Left lobe of liver (tissue), 2 donors: ENCODE results near the gene LIN7C. TPM values are rescaled to one million over a fixed set of nuclear protein-coding genes. Genes with fewer than 3 reads are reported as not detected.

Experiments used
- ATAC-seq: fragments of 200-7000 bp; cut with Tn5 transposase; one replicate; pipeline ENCODE4 v1.9.1; 2020; ENCODE audit warnings: mild to moderate bottlenecking, moderate library complexity
- DNase-seq: peaks from one replicate; pipeline ENCODE4 v3.0.0-alpha.2; 2020; ENCODE audit warnings: low spot score
- total RNA-seq: library from RNA; stranded (reverse); gene quantifications from one replicate; pipeline ENCODE4 v1.2.1, GENCODE V29; 2021
- donor health status: DM: no; HTN: no; CAD: no; lungs with moderate emphysema.
- donor health status: DM: no; HTN: yes; CAD: no.

LIN7C gene
- total RNA-seq, 1 donor from 2014 or later, result 22.3 TPM

DNA sequence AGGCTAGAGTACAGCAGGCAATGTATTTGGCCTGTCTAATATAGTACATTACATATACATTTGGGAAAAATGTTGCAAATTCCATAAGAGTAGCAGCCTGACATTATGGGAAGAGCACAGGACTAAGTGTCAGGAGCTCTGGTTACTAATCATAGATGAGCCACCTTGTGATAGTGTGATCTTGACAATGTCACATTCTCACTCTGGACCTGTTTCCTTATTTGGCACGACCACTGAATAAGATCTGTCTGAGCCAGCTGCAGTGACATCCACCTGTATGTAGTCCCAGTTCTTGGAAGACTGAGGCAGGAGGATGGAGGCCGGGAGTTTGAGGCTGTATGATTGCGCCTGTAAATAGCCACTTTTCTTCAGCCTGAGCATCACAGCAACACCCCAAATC, 5.7 kb upstream of the LIN7C start:
- ATAC-seq (no peak), DNase-seq (no peak)

DNA sequence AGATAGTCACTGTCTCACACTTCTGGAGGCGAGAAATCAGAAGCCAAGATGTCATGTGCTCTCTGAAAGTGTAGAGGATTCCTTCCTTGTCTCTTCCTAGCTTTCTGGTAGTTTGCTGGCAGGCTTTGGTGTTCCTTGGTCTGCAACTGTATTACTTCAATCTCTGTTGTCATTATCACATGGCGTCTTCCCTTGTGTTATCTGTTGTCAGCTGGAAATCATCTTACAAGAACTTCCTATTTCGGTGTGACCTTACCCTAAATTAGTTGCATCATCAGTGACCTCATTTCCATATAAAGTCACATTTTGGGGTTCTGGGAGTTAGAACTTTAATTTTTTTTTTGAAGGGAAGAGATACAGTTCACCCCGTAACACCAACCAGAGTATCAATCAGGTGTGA, 3.3 kb upstream of the LIN7C start:
- DNase-seq (no peak), ATAC-seq (no peak)

DNA sequence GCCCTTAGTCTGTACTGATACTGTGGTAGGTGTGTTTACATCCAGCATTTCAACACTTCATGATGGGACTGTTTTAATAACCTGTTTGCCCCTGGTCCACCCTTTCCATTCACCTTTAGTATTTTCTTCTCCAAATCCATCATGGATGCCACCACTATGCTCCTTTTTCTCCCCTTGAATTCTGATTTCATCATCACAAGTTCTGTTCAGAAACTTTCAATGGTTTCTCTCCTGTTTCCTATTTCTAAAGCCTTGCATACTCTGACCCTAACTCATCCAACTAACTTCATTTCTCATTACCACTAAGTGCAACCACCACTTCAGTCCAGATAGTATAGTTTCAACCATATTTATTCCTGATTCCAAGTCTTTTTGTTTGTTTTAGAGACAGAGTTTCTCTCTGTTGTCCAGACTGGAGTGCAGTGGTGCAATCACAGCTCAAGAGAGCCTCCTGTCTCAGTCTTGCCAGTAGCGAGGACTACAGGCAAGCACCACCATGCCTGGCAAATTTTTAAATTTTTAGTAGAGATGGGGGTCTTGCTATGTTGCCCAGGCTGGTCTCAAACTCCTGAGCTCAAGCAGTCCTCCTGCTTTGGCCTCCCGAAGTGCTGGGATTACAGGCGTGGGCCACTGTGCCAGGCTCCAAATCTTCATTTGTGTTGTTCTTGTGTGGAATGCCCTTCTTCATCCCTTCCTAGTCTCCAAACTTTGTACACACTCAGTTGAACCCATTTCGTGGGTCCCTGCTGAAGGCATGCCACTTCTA, 1.2 kb upstream of the LIN7C start:
- ATAC-seq (no peak), DNase-seq (no peak)

- no peak for DNase-seq
- peak; percentile 17 for ATAC-seq
These were observed 788 bp downstream of the LIN7C start for GRCh38 chr11:27505781-27506180.

DNA sequence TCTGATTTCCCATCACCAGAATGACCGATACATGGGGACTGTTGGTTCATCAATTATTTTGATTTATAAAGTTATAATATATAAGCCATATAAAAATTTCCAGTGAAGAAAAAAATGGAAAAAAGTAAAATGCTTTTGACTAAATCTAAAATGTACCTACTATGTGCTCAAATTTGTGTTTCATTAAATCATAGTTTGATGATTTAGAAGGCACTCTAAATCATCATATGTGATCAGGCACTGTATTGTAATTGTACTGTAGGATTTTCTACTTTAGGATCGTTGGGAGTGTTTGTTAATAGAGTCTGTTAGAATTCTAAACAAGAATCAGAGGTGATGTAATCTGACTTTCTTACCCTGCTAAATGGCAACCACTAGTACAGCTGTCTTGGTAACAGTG, 2.4 kb downstream of the LIN7C start:
- ATAC-seq, result no peak
- no peak for DNase-seq

DNA sequence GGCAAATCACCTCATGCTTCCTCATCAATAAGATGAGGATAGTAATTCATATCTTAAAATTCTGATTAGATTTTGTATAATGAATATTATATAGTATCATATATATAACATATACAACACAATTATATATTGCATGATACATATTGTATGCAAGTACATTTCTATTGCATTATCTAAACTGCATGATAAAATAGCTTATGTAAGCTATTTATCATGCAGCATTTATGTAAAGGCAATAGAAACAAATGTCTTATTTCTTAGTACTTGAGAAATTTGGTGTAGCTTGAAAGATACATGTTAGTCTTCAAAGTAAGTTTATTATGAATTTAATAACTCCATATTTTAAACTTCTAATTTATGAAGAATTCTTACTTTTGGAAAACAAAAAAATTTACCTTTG, 5.5 kb downstream of the LIN7C start:
- ATAC-seq, result no peak
- DNase-seq, result no peak

- DNase-seq, result no peak
- ATAC-seq, result no peak
These were observed 8.7 kb downstream of the LIN7C start for GRCh38 chr11:27497911-27498310.

DNA sequence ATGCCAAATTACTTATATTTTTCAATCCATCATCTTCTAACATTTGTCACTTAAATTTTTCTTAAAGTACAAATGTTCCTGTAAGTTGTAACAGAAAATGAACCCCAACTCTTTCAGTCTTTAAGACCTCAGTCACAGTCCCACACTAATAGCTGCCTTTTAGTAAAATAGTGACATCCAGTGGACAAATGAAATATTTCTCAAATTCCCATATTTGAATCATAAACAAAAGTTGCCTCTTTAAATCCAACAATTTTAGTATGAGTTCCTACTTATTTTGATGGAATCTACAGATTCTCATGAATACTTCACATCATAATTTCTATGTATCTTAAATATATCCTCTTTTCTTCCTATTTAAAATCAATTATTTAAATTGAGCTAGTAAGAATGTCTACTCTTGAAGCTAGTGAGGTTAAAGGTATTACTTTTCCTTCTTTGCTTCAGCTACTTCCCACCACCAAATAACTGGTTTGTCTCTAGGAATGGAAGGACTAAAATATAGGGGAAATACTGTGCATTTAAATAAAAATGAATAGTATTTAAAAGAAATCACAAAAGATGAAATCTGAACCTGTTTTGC, 9.2 kb downstream of the LIN7C start:
- peak; percentile 75 for ATAC-seq
- no peak for DNase-seq

- DNase-seq (no peak), ATAC-seq (peak; percentile 29)
These were observed 10.1 kb downstream of the LIN7C start for GRCh38 chr11:27496461-27496860.

- no peak for DNase-seq
- ATAC-seq, result peak; percentile 62
These were observed 10.8 kb downstream of the LIN7C start for GRCh38 chr11:27495710-27496300.

GRCh38 chr11:27489092-27489491, 17.5 kb downstream of the LIN7C start:
- ATAC-seq (peak; percentile 82), DNase-seq (peak; percentile 57)

- ATAC-seq, result no peak
- no peak for DNase-seq
These were observed 18.9 kb downstream of the LIN7C start for GRCh38 chr11:27487706-27488105.

DNA sequence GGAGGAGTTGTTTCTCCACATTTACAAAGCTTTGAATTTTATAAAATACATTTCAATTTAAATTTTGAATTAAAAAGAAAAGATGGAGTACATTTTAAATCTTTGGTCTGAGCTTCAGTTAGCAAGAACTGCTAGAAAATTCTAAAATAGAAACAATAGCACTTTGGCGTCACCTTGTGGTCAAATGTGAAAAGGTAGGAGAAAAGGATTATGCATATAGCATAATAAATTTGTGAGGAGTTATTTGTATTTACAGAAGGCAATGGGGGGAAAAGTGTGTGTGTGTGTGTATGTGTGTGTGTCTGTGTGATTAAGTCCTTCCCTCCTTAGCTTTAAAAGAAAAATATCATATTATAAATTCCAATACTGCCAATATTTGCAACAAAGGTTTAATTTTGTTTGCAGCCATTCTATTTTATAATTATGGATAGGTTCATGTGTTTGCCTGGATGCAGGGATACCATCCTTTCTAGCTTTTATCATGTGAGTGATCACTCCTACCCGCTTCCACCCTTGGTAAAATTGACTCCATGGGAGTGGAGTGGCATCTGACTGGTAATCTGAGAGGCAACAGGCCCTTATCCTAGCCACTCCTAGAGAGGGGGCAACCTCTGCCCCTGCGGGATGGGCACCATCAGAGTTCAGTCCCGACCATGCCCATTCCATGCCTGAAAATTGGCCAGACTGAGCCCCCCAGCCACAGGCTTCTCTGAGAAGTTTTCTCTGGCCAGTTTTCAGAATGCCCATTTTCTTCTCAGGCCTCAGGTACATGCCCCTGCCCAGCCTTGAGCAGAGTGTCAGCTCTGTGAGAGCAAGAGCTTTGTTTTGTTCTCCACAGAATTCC, 20.4 kb downstream of the LIN7C start:
- ATAC-seq, result peak; percentile 79
- DNase-seq, result no peak

DNA sequence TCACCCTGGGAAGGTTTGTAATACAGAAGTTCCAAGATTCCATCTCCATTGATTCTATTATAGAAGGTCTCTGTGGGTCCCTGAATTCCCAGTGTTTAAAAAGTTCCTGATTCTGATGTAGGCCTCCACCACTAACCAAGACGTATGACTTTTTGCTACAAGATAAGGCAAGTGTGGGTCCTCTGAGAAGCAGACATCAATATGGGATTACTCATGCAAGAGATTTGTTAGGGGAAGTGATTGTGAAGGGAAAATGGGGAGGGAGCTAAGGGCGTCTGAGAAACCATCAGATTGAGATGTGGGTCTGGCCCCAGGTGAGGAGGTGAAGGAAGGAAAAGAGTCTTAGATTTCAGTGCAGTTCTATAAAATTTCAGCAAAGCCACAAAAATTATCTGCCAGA, 23.8 kb downstream of the LIN7C start:
- ATAC-seq, result no peak
- DNase-seq, result no peak

DNA sequence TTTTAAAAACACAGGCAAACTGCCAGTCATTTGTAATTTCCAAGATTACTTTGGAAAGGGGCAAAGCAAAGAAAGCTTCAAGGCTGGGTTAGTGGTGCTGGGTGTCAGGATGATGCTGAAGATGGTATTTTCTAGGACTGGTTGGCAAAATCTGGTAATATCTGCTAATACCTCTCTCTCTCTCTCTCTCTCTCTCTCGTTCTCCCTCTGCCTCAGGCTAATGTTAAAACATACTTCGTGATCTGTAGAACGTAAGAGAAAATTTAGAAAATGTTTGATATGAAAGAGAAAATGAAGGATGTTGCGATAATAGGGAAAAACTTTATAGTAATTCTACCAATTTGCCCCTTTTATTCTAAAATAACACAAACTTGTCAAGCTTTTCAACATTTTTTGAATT, 24.6 kb downstream of the LIN7C start:
- no peak for ATAC-seq
- DNase-seq, result no peak

GRCh38 chr11:27477831-27478230, 28.7 kb downstream of the LIN7C start:
- DNase-seq (no peak), ATAC-seq (no peak)

DNA sequence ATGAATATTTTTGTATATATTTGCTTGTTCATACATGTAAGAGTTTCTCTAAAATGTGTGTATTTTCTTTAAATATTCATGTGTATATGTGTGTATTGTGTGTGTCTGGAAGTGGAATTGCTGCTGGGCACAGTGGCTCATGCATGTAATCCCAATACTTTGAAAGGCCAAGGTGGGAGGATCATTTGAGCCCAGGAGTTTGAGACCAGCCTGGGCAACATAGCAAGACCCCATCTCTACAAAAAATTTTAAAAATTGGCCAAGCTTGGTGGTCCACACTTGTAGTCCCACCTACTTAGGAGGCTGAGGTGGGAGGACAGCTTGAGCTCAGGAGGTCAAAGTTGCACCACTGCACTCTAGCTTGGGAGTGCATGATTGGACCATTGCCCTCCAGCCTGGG, 29.3 kb downstream of the LIN7C start:
- DNase-seq (no peak), ATAC-seq (no peak)

- DNase-seq (no peak), ATAC-seq (no peak)
These were observed 30.9 kb downstream of the LIN7C start for GRCh38 chr11:27475622-27476021.

DNA sequence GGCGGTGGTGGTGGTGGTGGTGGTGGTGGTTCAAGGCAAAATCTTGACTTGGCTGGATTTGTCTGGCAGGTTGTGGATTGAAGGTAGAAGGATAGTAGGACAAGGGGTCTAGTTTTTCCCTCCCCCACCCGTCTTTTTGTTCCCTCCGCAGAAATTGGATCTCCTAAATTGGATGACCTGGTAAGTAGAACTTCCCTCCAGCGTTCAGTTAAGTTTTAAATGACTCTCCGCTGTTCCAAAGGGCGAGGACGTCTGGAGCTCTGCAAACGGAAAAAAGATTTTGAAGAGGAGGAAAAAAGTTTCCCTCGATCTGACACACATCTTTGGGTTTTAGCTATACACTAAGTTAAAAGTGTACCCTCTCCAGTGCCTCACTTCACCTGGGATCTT, 33.6 kb downstream of the LIN7C start:
- ATAC-seq (peak; percentile 21), DNase-seq (no peak)

DNA sequence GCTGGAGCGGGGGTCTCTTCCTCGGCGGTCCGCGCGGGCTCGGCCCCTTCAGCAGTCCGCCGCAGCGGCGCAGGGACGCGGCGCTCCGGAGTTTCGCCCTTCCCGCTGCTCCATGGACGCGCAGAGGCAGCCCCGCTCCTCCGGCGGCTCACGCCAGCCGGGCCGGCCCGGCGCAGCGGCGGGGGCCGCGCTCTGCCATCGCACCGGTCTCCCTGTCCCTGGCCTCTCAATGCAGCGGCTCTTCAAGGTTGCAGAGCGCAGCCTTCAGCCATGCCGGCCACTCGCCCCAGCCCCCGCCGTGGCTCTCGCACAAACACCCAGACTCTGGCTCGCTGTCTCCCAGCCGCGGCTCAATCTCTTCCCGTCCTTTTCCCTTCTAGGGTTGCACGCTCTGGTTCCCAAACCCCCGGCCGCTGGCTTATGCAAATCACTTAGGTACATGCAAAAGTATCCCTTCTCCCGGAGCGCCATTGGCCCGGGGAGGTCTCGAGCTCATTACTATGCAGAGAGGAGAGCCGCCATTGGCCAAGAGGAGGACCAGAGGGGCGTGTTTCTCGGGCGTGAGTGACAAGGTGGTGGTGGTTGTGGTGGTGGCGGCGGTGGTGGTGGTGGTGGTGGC, 34.1 kb downstream of the LIN7C start, which contains the start of gene LGR4:
LGR4 (minus strand) TSS at position 393 of the 619 bp plus-strand sequence. CDS start 488 bp downstream, outside the sequence.
- DNase-seq, result peak; percentile 98
- ATAC-seq, result peak; percentile 84
